GM18505 (cell line): ENCODE results near the gene KIRREL2.
"Not testable (repeated sequence)": the region's sequence is repeated elsewhere in the genome, so short reads cannot be mapped to it uniquely, and the experiment has no call there.

Source experiments
- ATAC-seq: cut with Tn5 transposase; IDR thresholded peaks from one replicate; pipeline ENCODE4 v1.9.1; 2021; ENCODE audit not compliant: unreplicated experiment
- POLR2A ChIP-seq: IDR thresholded peaks from 4 replicates; pipeline ENCODE4 v1.6.1; 2011; ENCODE audit warnings: borderline replicate concordance; ENCODE audit not compliant: insufficient read depth, insufficient read length; ENCODE audit errors: extremely low read depth

The KIRREL2 gene

DNA sequence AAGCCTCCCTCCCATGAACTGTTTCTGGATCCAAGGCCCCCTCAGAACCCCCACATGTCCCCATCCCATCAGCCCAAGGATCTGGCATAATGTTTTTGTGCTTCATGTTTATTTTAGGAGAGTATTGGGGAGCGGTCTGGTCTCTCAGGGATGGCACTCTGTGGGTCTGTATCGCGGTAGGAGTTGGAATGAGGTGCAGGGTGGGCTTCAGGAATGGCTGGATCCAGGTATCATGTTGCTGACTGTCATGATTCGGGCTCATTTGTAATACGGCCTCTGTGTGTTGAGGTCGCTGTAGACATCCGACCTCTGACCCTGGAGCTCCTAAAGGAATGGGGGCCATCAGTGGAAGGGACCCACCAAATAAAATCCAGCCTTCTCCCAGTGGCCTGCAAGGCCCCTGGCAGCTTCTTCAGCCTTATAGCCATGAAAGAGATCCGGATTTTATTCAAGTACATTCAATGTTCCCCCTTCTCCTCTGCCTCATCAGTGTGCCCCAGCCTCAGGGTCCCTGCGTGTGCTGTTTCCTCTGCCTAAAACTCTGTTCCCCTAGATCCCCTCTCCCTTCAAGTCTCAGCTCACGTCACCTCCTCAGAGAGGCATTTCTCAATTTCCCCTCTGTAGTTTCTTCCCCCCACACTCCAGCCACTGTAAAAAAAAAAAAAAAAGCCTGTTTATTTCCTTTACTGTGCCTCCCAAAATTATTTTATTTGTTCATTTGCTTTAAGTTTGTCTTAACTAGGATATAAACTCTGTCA, 47.8 kb downstream of the KIRREL2 start:
- no peak for TF ChIP-seq POLR2A
- no peak for ATAC-seq

DNA sequence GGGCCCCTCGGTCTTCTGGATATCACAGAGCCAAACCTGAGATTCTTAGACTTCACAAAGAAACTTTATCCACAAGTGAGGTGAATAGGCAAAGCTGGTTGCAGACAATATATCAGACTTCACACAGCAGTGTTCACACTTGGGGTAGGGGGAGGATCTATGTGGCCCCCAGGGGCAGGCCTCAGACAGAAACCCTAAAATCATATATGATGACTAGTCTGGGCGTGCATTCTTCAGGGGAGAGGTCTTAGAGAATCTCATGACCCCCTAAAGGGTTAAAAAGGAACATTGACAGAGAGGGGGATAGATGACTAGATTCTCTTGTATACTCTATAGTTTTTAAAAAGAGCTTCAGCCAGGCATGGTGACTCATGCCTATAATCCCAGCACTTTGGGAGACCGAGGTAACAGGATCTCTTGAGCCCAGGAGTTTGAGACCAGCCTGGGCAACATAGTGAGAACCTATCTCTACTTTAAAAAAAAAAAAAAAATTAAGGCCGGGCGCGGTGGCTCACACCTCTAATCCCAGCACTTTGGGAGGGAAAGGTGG, 48.5 kb downstream of the KIRREL2 start:
- ATAC-seq: no peak
- no peak for TF ChIP-seq POLR2A

DNA sequence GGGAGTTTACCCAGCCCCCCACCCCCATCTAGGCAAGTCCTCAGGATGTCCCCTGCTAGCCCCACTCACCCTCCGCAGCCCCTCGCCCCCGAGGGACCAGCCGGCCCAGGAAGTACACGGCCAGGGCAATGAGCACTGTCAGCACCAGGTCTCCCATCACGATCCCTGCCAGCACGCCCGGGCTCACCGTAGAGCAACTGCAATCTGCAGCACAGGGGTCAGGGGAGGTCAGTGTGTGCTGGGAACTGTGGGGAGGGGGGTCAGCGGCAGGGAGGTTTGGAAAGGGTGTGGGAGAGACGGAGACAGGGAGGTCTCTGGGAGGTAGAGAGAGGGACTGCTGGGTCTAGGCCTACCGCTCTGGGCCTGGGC, 50.6 kb downstream of the KIRREL2 start:
- no peak for TF ChIP-seq POLR2A
- ATAC-seq: no peak

DNA sequence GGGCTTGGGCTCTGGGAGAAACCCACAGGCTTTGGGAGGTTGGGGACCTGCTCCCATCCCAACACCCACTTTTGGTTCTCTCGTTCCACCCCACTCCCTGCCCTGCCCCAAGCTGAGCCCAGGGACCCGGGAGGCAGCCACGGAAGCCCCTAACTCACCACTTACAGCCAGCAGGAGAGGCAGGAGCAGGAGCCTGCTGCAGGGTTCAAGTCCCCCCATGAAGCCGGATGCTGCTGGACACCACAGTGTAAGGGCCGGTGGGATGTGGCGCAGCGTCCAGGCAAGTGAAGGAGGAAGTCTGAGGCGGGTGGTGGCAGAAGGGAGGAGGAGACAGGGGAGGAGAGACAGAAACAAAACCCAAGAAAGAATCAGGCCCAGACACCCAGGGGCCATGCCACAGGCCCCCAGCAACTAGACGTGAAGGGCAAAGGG, 51.3 kb downstream of the KIRREL2 start, which contains the start of gene TYROBP:
Gene TYROBP (minus strand): TSS at position 286 of the 432 bp plus-strand sequence. CDS start 67 bp downstream, at position 219.
- no peak for ATAC-seq
- no peak for TF ChIP-seq POLR2A

DNA sequence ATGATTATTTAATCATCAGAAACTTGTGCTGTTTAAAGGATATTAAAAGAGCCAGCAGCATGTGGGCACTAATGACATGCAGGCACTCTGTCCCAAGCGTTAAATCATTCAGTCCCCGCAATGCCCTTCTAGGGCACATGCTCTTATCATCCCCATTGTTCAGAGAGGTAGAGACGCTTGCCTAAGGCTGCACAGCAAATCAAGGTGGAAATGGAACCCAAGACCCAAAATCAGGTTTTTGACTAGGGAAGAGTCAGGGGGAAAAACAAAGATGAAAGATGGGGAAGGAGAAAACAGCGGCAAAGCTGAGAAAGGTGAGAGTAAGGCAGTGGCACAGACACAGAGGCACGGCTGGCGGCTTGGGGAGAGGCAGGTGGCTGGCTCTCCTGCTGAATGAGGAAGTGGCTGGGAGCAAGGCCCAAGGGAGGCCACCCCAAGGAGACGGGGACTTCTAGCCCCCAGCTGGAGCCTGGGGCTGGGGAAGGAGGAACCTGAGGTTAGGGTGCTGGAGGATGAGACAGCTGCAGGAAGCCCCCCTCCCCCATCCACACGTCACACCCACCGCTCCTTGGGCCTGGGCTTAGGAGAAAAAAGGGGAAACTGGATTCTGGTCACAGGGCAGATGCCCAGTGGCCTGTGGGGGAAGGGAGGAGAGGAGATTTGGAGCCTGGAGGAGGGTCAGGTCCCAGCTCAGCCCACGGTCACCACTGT, 52.4 kb downstream of the KIRREL2 start:
- ATAC-seq: no peak
- TF ChIP-seq POLR2A: peak; percentile 33

DNA sequence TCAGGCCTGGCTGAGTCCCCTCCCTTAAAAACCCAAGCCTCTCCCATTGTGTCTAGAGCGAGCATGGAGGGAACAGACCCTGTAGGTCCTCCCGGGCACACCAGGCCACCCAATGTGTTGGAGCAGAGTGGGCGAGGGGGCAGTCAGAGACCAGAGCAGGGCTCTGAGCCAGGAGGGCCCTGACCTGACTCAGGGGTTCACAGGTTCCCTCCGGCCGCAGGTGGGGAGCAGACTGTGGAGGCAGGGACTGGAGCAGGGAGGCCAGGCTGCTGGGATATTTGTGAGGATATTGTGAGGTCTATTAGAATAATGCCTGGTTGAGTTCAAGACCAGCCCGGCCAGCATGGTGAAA, 52.9 kb downstream of the KIRREL2 start:
- no peak for ATAC-seq

DNA sequence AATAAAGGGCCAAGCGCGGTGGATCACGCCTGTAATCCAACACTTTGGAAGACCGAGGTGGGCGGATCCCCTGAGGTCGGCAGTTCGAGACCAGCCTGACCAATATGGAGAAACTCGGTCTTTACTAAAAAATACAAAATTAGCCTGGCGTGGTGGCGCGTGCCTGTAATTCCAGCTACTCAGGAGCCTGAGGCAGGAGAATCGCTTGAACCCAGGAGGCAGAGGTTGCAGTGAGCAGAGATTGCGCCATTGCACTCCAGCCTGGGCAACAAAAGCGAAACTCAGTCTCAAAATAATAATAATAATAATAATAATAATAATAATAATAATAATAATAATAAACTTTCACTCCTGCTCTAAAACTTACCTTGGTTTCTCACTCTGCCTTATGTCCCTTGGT, 53.6 kb downstream of the KIRREL2 start:
- ATAC-seq: not testable (repeated sequence)

More for the DNA sequence above, 52.9 kb downstream of the KIRREL2 start:
- no peak for TF ChIP-seq POLR2A

DNA sequence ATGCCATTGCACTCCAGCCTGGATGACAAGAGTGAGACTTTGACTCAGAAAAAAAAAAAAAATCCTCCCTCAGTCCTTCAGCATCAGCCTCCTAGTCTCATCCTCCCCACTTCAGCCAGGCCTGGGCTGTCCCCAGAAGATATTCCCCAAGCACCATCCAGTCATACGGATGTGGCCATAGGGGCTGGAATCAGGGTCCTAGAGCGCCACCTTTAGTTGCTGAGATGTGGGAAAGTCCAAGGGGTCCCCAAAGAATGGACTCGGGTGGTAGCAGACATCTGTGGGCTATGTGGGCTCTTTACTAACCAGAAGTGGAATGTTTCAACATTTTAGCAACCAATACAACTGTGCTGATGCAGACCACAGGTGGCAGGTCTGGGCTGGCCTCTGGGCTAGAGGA, 54.5 kb downstream of the KIRREL2 start:
- ATAC-seq: no peak
- no peak for TF ChIP-seq POLR2A

DNA sequence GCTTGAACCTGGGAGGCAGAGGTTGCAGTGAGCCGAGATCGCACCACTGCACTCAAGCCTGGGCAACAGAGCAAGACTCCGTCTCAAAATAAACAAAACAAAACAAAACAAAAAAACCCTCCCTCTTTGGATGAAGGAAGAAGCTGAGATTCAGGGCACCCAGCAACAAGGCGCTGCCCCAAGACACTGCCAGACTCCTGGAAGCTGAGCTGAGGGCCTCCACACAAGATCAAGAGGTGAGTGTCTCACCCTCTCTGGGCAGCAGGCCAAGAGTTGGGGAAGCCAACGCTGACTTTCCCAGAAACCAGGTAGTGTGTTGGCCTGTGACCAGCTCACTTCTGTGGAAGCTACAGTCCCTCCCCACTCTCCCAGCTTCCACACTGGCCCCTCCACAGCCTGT, 55.1 kb downstream of the KIRREL2 start:
- TF ChIP-seq POLR2A: no peak
- no peak for ATAC-seq

DNA sequence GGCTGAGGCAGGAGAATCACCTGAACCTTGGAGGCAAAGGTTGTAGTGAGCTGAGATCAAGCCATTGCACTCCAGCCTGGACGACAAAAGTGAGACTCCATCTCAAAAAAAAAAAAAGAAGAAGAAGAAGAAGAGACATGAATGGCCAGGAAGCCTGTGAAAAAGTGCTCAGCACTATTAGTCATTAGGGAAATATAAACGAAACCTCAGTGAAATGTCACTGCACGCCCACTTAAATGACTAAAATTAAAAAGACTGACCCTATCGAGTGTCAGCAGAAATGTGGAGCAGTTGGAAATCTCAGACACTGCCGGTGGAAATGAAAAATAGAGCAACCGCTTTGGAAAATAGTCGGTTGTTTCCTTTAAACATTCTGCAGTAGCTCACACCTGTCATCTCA, 56.9 kb downstream of the KIRREL2 start:
- TF ChIP-seq POLR2A: no peak
- no peak for ATAC-seq

DNA sequence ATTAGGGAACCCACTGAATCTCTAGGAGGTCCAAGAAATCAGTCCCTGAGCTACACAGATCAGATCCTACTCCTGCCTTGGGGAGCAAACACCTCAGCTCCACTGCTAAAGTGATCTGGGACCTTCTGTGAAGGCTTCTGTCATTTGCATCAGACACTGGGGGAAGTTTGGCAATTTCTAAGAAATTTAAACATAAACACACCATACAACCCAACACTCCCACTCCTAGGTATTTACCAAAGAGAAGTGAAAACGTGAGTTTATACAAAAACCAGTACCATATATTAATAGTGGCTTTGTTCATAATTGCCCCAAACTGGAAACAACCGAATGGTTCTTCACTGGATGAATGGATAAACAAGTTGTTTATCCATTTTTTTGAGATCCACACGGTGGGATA, 58.7 kb downstream of the KIRREL2 start:
- ATAC-seq: no peak
- TF ChIP-seq POLR2A: peak; percentile 39
